HG03025 (cell line): ENCODE measurements around the gene NME7.

Experiments
- ATAC-seq: cut with Tn5 transposase; IDR thresholded peaks from one replicate; pipeline ENCODE4 v1.9.1; 2021; ENCODE audit warnings: mild to moderate bottlenecking, moderate library complexity; ENCODE audit not compliant: unreplicated experiment, low FRiP score

Gene NME7

DNA sequence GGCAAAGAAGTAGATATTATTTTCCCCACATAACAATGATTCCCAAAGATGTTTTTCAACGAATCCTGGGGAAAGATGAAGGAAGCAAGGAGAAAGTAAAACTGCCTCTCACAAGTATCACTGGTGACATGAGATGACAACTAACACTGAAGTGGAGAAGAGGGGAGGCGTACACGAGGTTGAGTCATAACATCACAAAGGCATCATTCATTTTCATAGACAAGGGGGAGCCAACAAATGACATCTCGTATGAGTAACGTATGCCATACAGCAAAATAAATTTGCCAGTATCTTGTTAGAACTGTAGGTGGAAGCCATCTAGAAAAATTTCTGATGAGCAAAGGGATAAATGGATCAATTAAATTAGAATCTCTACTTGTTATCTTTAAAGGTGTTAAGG lies 204.5 kb downstream of the NME7 start:
- ATAC-seq = no peak

DNA sequence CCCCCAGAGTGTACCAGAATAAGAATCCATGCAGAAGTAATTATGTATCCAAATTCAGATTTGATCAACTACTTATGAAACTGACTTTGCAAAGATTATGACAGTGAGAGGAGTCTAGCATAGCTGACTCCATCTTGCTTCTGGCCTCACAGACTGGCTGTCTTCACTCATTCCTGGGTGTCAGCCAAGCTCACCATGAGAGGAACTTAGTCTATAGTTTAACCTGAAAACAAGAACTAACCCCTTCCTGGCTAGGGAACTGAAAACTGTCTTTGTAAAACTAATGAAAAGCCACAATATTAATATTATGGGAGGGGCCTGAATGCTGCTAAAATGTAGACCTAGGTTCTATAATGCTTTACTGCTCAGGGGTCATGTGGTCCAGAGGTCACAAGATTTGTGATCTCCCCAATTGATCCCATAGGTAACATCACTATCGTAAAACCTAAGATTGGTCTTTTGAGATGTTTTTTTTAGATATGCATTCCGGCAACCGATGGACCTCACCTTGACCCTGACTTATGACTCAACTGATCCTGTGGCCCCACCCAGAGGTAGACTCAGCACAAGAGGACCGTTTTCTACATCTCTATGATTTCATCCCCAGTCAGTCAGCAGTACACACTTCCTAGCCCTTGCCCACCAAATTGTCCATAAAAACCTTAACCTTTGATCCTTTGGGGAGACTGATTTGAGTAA lies 206.0 kb downstream of the NME7 start:
- peak; percentile 69 for ATAC-seq

DNA sequence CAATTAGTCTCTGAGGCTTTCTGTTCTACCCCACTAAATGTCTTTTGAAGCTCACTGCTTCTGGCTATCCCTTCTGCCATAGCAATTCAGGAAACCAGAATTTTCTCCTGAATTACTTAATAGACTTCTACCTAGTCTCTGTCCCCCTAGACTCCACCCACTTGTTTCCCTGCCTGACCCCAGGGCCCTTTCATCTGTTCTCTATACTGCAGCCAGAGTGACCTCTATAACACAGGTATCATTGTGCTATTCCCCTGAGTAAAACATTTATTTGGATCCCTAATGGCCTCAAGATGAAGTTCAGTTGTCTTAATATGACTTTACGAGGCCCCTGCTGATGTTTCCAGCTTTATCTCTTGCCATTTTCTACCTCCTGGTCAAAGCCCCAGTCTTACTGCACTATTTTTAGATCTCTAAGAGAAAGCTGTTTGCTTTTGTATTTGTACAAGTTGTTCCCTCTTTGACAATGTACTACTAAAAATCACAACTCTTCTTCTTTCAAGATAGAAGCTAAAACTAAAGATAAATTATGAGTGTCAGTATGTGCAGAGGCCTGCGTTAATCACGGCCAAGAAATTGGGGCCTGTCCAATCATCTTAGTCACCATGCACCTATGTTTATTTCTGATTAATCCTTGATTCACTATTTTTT lies 206.6 kb downstream of the NME7 start:
- no peak for ATAC-seq

DNA sequence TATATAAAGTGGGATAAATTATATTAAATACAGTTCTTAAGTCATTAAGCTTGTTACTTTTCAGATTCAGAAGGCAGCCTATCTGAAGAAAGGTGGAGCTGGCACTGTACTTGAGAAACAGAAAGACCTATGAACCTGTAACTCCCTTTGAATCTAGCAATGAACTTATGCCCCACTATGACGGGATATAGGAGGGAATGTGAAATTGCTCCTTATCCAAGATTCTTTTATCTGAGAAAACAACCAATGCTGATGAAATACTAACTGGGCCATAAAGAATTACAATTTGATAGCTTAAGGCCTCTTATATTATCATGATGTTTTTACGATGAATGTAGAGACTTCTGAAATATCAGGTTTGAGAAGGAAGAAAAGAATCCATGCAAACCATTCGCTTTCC lies 211.0 kb downstream of the NME7 start:
- ATAC-seq = no peak

DNA sequence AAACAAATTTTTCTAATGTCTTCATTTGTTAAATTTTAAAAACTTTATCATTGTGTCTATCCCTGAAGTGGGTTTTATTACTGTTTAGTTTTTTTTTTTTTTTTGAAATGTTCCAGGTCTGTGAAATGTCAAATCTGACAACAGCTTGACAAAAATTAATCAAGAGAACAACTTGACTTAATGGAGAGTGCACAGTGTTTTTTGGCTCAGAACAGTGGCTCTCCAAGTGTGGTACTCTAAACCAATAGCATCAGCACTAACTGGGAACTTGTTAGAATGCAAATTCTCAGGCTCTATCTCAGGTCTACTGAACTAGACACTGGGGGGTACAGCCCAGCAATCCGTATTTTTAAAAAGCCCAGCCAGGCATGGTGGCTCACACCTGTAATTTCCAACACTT lies 211.9 kb downstream of the NME7 start:
- no peak for ATAC-seq

DNA sequence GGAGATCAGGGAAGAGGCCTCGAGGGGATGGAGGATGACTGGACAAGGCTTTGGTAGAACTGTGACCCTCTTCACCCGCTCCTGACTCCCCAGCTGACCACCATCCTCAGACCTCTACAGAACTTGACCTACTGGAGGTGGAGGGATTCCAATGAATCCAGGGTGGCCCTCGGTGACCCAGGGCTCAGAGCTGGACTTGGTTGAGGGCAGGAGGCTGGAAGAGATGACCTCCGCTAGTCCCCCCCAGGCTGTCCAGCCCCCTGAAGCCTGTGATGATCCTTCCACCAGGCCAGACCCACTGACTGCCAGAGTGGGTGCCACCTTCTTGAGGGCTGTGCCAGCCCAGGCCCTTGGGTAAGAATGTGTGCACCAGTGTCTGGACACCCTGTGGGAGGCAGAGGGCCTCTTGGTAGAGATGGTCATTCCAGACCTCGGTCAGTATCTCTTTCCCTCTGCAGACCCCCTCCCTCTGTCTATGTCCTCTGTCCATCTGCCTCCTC lies 216.2 kb downstream of the NME7 start:
- ATAC-seq = no peak

DNA sequence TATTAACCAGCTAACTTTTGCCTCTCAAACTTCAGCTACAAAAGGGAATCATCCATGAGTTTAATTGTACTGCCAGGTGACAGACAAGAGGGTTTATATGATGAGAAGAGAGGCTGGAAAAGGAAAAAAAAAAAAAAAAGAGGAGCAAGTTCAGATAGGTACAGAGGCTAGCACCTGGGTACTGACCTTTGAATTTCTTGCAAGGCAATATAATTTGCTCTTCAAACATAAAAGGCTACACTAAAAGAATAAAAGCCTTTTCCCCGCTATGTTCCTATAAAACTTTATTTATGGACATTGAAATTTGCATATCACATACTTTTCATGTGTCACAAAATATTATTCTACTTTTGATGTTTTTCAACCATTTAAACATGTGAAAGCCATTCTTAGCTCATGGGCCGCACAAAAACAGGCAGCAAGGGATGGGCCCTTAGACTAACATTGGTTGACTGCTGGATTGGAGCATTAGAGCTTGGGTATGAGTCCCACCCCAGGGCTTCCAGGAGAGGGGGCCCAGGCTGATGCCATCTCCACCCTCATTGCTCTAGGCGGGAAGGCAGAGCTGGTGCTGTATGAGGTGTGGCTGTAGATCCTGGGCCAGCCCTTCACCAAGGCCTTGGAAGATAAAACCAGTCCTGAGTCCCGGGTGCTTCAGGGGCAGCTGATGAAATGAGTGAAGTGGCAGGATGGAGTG lies 216.8 kb downstream of the NME7 start:
- no peak for ATAC-seq

DNA sequence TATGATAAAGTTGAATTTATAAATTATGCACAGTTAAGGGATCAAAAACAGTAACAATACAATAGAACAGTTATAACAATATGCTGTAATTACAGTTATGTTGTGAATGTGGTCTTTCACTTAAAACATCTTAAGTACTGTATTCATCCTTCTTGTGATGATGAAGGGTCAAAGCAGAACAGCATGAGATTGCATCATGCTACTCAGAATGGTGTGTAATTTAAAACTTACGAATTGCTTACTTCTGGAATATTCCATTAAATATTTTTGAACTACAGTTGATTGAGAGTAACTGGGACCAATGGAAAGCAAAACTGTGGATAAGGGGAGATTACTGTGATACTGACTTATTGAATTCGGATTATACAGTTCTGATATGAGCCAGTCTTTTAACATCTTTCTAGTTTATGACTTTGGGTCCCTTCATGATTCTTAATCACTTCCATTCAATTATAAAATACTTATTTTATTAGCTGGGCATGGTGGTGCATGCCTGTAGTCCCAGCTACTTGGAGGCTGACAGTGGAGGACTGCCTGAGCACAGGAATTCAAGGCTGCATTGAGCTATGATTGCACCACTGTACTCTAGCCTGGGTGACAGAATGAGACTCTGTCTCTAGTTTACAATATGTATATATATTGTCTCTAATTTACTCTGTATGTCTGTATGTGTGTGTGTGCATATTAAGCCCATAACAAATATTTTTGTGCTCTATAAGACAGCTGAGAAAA lies 217.9 kb downstream of the NME7 start:
- ATAC-seq = no peak

DNA sequence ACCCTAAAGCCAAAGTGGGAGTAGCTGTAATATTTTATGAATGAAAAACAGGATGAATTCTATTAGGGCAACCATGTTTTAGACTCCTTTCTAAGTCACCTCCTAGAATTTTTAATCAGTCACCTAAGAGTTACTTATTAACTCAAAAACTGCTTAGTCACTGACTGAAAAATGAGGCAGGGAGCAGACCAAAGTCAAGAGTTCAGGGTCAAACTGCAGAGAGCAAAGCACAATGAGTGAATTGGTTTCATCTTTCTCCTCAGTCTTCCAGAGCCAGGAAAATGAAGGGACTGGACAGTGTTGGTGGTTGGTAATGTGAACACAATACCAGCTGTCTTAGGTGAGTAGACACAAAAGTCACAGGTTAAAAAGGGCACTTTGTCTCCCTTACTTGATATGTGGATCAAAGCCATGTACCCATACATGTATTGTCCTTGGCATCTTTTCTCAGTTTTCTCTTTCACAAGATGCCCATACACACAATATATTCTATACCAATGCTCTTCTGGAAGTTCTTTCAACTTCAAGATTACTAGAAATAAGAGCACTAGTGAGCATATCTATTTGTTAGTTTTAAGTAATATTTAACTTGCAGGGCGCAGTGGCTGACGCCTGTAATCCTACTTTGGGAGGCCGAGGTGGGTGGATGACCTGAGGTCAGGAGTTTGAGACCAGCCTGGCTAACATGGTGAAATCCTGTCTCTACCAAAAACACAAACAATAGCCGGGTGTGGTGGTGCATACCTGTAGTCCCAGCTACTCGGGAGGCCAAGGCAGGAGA lies 218.9 kb downstream of the NME7 start:
- ATAC-seq = no peak

DNA sequence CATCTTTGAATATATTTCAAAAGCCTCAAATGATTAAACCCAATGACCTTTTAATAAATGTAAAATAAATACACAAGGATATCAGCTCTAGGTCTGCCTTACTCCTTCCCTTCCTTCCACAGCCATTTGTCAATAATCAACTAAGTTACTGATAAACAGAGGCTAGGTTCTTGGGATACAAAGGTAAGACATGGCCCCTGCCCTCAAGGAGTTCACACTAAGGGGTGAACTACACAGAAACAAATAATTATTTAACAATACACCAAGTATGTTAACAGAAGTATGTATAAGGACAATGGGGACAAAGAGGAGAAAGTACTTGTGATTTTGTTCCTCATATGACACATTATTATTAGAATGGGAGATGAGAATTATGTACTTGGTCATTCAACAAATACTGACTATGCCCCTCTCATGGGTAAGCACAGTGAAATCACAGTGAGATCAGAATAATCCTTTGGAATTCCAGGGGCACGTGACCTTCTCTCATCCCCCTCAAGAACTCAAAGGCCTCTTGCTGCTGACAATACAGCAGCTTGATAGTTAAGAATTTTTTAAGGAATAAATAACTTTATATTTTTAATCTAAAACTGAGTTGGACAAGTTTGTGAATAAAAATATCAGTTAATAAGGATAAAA lies 220.9 kb downstream of the NME7 start:
- ATAC-seq = no peak

DNA sequence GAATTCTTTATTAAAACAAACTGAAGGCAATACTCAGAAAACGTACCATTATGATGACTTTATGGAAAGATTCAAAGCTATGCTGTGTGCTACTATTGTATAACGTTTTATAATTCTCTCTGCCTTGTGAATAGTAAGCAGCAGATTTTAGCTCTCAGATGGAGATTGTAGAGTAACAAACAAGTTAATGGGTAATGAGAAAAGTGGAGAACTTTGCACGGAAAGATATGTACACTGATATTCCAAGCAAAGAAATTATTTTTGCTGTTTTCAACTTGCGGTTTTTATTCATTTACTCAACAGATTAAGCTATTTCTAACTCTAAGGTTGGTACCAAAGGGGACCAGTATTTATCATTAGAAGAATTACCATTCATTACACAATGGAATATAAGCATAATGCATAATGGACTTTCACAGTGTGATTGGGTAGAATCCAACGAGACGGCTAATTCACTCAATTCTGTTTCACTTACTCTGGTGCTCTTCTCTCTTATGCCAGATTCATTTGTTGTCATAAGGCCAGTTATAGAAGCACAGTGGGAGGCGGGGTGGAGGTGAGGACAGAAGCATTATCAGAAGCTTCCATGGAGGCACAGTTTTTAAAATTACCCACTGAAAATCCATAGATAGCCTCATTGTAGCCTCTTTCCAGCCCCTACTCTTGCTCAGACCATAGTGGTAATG lies 222.5 kb downstream of the NME7 start:
- no peak for ATAC-seq

DNA sequence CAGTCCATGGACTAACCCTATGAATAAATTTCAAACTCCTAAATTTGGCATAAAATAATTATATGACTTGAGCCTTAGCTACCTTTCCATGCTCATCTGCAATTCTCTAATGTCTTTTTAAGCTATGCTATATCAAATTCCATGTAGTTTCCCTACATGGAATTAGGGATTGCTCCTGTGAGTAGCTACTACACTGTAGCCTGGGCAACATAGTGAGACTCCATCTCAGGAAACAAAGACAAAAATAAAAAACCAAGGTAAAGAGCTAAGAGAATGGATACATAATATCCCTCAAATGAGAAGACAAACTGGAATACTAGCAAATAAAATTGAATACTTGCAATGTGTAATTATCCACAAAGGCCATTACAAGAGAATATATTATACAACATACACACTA lies 223.6 kb downstream of the NME7 start:
- no peak for ATAC-seq

DNA sequence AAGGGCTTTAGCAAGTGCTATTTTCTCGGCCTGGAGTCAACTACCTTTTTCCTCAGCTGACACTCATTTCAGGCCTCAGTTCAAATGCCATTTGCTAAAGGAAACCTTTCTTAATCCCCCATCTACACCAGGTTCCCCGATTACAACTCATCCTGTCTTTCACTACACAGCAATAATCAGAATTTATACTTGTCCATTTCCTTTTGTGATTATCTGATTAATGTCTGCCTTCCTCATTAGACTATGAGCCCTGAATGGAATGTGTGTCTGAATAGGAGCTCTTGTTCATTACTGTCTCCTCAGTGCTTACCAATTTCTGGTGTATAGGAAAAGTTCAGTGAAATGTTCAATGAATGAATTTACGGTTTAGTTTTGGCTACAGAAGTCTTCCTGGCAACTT lies 224.3 kb downstream of the NME7 start:
- no peak for ATAC-seq

DNA sequence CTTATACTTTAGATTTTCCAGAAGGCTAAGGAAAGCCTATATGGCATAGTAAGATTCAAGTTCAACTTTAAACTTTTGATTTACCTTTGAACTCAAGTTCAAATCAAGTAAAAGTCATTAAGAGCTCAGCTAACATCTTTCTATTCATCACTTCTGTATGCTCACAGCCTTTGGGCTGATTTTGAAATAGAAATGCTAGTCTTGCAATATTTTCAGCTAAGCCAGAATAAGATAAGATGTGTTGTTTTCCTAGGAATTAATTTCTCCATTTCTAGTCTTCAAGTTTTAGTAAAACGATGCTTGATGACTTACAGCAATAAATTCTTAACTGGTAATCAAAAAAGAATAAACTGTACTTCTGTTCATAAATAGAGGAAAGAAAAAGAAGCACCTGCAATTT lies 225.5 kb downstream of the NME7 start:
- no peak for ATAC-seq

DNA sequence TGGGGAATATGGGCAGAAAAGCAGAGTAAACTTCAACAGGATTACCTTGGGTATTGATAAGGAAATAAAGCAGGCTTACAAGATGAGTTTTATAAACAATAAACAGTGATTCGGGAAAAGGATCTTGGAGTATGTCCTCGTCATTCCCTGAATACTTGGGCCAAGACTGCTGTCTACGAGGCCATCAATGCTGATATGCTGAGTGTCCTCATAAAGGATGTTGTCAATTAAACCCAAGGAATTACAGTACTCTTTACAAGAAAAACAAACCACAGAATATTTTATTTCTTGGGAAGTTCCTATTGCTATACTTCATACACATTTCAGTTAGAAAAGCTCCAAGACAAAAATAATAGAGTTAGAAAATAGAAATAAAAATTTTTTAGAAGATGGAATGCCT lies 226.2 kb downstream of the NME7 start:
- no peak for ATAC-seq

DNA sequence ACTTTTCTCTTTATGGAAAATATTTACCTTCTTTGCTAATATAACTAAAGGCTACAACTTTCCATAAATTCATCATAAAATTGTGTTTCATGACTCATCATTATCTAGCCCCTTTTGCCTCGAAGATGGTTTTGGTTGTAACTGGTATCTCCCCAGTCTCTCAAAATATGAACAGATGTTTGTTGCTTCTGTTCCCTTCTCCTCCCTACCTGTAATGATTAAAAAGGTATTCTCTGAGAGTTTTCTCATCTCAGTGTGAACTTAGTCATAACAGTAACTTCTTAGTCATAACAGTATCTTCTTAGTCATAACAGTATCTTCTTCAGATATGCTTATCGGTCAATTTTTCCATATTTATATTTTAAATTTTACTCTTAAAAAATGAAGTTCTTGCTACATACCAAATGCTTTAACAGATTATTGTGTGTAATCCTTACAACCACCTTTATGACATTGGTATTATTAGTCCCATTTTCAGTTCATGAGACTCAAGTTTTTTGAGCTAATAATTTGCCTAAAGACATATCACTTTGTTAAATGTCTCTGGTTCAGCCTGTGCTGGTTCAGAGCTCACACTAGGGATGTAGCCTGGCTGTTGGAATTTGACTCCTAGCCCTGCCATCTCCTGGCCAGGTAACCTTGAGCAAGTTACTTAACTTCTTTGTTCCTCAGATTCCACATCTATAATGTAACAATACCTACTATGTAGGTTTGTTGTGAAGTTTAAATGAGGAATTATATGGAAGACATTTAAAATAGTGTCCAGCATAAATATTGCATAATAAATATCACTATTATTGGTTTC lies 228.5 kb downstream of the NME7 start:
- ATAC-seq = peak; percentile 71

DNA sequence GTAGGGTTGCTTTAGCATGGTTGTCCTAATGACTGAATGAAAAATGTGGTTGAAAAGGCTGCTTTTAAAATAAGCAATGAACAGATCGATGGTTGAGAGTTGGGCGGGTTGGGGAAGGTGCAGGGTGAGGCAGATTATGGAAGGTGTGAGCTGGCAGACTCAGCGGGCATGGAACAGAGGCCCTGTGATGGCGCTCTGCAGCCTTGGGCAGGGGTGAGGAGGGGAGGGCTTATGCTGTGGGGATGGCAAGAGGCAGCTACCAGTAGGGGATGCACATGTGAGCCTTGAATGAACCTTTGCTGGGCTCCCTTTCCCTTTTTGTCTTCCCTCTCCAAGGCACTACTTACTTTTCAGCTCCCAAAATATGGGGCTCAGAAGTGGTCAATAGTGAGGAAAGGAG lies 230.2 kb downstream of the NME7 start:
- no peak for ATAC-seq

DNA sequence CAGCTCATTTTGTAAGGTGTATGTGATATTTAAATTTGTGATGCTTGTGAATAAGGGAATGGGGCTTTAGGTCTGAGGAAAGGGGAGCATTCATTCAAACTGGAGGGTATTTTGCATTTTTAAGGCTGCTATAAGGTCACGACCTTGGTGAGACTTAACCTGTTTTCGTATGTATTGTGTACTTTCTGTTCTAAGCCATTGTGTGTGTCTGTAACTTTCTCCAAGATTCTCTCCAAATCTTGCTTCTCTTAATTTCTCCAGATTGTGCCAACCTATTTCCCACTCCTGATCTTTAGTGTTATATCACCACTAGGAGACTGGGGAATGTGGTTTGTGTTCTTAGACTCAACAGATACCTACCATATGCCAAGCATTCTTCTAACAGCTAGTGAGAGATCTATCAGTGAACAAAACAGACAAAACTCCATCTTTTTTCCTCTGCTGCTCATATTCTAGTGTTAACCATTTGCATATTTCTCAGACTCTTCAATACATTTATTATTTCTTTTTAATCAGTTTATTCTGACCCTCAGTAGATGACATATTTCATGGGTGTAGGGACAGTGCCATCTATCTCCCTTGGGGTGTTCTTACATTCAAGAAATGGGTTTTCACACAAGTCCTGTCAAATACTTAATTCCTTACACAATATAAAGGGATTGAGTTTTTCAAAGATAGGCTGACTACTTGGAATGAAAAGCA lies 233.6 kb downstream of the NME7 start:
- ATAC-seq = no peak
